ENCODE data around the gene NOSTRIN.

The NOSTRIN gene

DNA sequence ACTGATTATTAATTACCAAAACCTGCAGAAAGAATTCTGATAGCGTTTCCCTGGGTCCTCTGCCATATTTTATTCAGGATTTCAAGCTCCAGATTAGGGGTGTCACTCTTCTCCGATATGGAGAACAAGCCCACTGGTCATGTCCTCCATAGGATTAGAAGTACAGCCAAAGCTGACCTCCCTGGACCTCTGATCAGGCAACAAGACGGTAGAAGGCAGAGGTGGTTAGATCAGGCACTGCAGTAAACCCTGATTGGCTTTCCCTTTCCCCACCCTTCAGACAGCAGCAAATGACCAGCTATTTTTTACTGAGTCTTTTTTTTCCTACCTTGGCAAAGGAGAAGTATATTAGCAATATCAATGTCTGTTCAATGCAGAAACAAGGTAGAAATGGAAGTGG lies 50.0 kb downstream of the NOSTRIN start:
- H3K27ac ChIP-seq (ENCODE audit: low read depth, low read length), result no peak overlapping the region
- no peak overlapping the region for H3K14ac ChIP-seq (ENCODE audit: low read length)
- no peak overlapping the region for H3K9ac ChIP-seq (ENCODE audit: low read length)
- H3K36me3 ChIP-seq (ENCODE audit: control insufficient read depth in 1 of 2, insufficient read depth in 2 of 2, low read length in 2 of 2), result no peaks in the 10 kb centered on the region
- no peak overlapping the region for H2BK5ac ChIP-seq (ENCODE audit: low read depth, low read length, poor library complexity)
- H3K23ac ChIP-seq (ENCODE audit: low read length), result no peak overlapping the region
- no peak overlapping the region for H2BK120ac ChIP-seq (ENCODE audit: insufficient read depth, low read length, poor library complexity)
- peaks cover 1% of the 10 kb centered on the region for H3K79me2 ChIP-seq (ENCODE audit: control insufficient read depth, insufficient read depth, low read length, poor library complexity)
- H4K91ac ChIP-seq (ENCODE audit: low read depth, low read length), result no peak overlapping the region
- no peak overlapping the region for H2AFZ ChIP-seq (ENCODE audit: insufficient read depth, low read length, poor library complexity)
- no peak overlapping the region for H3K18ac ChIP-seq (ENCODE audit: low read length)
- H3K79me1 ChIP-seq (ENCODE audit: low read length), result no peaks in the 10 kb centered on the region
- no peak overlapping the region for H3K4ac ChIP-seq (ENCODE audit: low read depth, low read length)
- DNase-seq, result no peak
- no peaks in the 10 kb centered on the region for H3K27me3 ChIP-seq (ENCODE audit: insufficient read depth, low read length)
- H4K12ac ChIP-seq (ENCODE audit: low read depth, low read length), result no peak overlapping the region
- H3K4me3 ChIP-seq (ENCODE audit: low read depth, low read length), result no peak overlapping the region
- no CpG with 5 or more reads among the region's 3 CpGs for WGBS (ENCODE audit: extremely low coverage, insufficient coverage, insufficient read length)
- no peak overlapping the region for H2BK12ac ChIP-seq (ENCODE audit: low read length)
- no peak overlapping the region for H2AK5ac ChIP-seq (ENCODE audit: low read length)
- no peak overlapping the region for H3K4me2 ChIP-seq (ENCODE audit: low read length)
- no peaks in the 10 kb centered on the region for H3K9me3 ChIP-seq (ENCODE audit: insufficient read depth, low read depth, low read length)
- H3K4me1 ChIP-seq (ENCODE audit: control insufficient read depth in 1 of 2, insufficient read depth in 2 of 2, low read length in 2 of 2), result peaks cover 0 to 2% of the 10 kb centered on the region in 2 experiments
- H4K8ac ChIP-seq (ENCODE audit: low read depth, low read length), result no peak overlapping the region

DNA sequence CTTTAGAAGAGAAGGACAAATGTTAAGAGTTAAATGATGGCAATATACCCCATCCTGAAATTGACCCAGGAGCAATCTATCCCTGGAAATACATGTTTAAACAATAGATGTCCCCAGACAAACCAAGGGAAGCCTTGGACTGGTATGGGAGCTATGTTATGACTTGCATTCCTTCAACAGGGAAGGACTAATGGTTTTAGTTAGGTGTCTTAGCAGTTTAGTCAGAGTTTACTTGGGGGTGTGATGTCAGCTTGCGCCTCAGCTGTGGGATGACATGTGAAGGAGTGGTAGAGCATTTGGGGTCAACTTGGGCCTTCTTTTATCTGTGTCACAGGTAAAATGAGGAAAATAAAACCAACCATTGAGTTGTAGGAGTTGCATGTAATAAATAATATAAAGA lies 51.0 kb downstream of the NOSTRIN start:
- no CpG with 5 or more reads among the region's 1 CpG for WGBS (ENCODE audit: extremely low coverage, insufficient coverage, insufficient read length)
- no peaks in the 10 kb centered on the region for H3K9me3 ChIP-seq (ENCODE audit: insufficient read depth, low read depth, low read length)
- no peak overlapping the region for H3K23ac ChIP-seq (ENCODE audit: low read length)
- H3K79me2 ChIP-seq (ENCODE audit: control insufficient read depth, insufficient read depth, low read length, poor library complexity), result peaks cover 1% of the 10 kb centered on the region
- no peaks in the 10 kb centered on the region for H3K27me3 ChIP-seq (ENCODE audit: insufficient read depth, low read length)
- no peaks in the 10 kb centered on the region for H3K36me3 ChIP-seq (ENCODE audit: control insufficient read depth in 1 of 2, insufficient read depth in 2 of 2, low read length in 2 of 2)
- peaks cover 0 to 2% of the 10 kb centered on the region in 2 experiments for H3K4me1 ChIP-seq (ENCODE audit: control insufficient read depth in 1 of 2, insufficient read depth in 2 of 2, low read length in 2 of 2)
- H2BK120ac ChIP-seq (ENCODE audit: insufficient read depth, low read length, poor library complexity), result no peak overlapping the region
- H4K8ac ChIP-seq (ENCODE audit: low read depth, low read length), result no peak overlapping the region
- H3K18ac ChIP-seq (ENCODE audit: low read length), result no peak overlapping the region
- H2AFZ ChIP-seq (ENCODE audit: insufficient read depth, low read length, poor library complexity), result no peak overlapping the region
- no peak overlapping the region for H3K14ac ChIP-seq (ENCODE audit: low read length)
- DNase-seq, result peak; percentile 17 to 28
- no peak overlapping the region for H4K12ac ChIP-seq (ENCODE audit: low read depth, low read length)
- no peak overlapping the region for H3K4me3 ChIP-seq (ENCODE audit: low read depth, low read length)
- H3K79me1 ChIP-seq (ENCODE audit: low read length), result no peaks in the 10 kb centered on the region
- no peak overlapping the region for H4K91ac ChIP-seq (ENCODE audit: low read depth, low read length)
- H2AK5ac ChIP-seq (ENCODE audit: low read length), result no peak overlapping the region
- no peak overlapping the region for H3K9ac ChIP-seq (ENCODE audit: low read length)
- H3K27ac ChIP-seq (ENCODE audit: low read depth, low read length), result no peak overlapping the region
- H3K4me2 ChIP-seq (ENCODE audit: low read length), result no peak overlapping the region
- H2BK5ac ChIP-seq (ENCODE audit: low read depth, low read length, poor library complexity), result no peak overlapping the region
- no peak overlapping the region for H3K4ac ChIP-seq (ENCODE audit: low read depth, low read length)
- no peak overlapping the region for H2BK12ac ChIP-seq (ENCODE audit: low read length)

GRCh38 chr2:168854651-168855050 lies 52.2 kb downstream of the NOSTRIN start:
- no peak overlapping the region for H3K14ac ChIP-seq (ENCODE audit: low read length)
- H3K9ac ChIP-seq (ENCODE audit: low read length), result no peak overlapping the region
- H3K9me3 ChIP-seq (ENCODE audit: insufficient read depth, low read depth, low read length), result no peaks in the 10 kb centered on the region
- no peak overlapping the region for H3K4me2 ChIP-seq (ENCODE audit: low read length)
- H2BK5ac ChIP-seq (ENCODE audit: low read depth, low read length, poor library complexity), result no peak overlapping the region
- no peak overlapping the region for H2BK120ac ChIP-seq (ENCODE audit: insufficient read depth, low read length, poor library complexity)
- no peak overlapping the region for H4K8ac ChIP-seq (ENCODE audit: low read depth, low read length)
- peaks cover 0 to 2% of the 10 kb centered on the region in 2 experiments for H3K4me1 ChIP-seq (ENCODE audit: control insufficient read depth in 1 of 2, insufficient read depth in 2 of 2, low read length in 2 of 2)
- H2AK5ac ChIP-seq (ENCODE audit: low read length), result no peak overlapping the region
- WGBS (ENCODE audit: extremely low coverage, insufficient coverage, insufficient read length), result no CpG with 5 or more reads among the region's 5 CpGs
- no peak overlapping the region for H4K12ac ChIP-seq (ENCODE audit: low read depth, low read length)
- no peak overlapping the region for H3K4me3 ChIP-seq (ENCODE audit: low read depth, low read length)
- H3K18ac ChIP-seq (ENCODE audit: low read length), result no peak overlapping the region
- no peaks in the 10 kb centered on the region for H3K27me3 ChIP-seq (ENCODE audit: insufficient read depth, low read length)
- no peak overlapping the region for H3K23ac ChIP-seq (ENCODE audit: low read length)
- no peak overlapping the region for H3K27ac ChIP-seq (ENCODE audit: low read depth, low read length)
- peaks cover 1% of the 10 kb centered on the region for H3K79me2 ChIP-seq (ENCODE audit: control insufficient read depth, insufficient read depth, low read length, poor library complexity)
- H4K91ac ChIP-seq (ENCODE audit: low read depth, low read length), result no peak overlapping the region
- no peak overlapping the region for H2AFZ ChIP-seq (ENCODE audit: insufficient read depth, low read length, poor library complexity)
- H3K36me3 ChIP-seq (ENCODE audit: control insufficient read depth in 1 of 2, insufficient read depth in 2 of 2, low read length in 2 of 2), result no peaks in the 10 kb centered on the region
- no peak overlapping the region for H3K4ac ChIP-seq (ENCODE audit: low read depth, low read length)
- DNase-seq, result no peak
- H3K79me1 ChIP-seq (ENCODE audit: low read length), result no peaks in the 10 kb centered on the region
- no peak overlapping the region for H2BK12ac ChIP-seq (ENCODE audit: low read length)

- Histone ChIP-seq H3K79me1 (ENCODE audit: low read length) (no peaks in the 10 kb centered on the region), H4K8ac (ENCODE audit: low read depth, low read length) (no peak overlapping the region), H3K4me1 (ENCODE audit: control insufficient read depth in 1 of 2, insufficient read depth in 2 of 2, low read length in 2 of 2) (peaks cover 0 to 2% of the 10 kb centered on the region in 2 experiments), H3K18ac (ENCODE audit: low read length) (no peak overlapping the region), H2BK120ac (ENCODE audit: insufficient read depth, low read length, poor library complexity) (no peak overlapping the region), H3K79me2 (ENCODE audit: control insufficient read depth, insufficient read depth, low read length, poor library complexity) (peaks cover 1% of the 10 kb centered on the region), H3K9ac (ENCODE audit: low read length) (no peak overlapping the region), H3K27ac (ENCODE audit: low read depth, low read length) (no peak overlapping the region), H2BK12ac (ENCODE audit: low read length) (no peak overlapping the region), H2AFZ (ENCODE audit: insufficient read depth, low read length, poor library complexity) (no peak overlapping the region), H3K27me3 (ENCODE audit: insufficient read depth, low read length) (no peaks in the 10 kb centered on the region), H3K4ac (ENCODE audit: low read depth, low read length) (no peak overlapping the region), H3K4me2 (ENCODE audit: low read length) (no peak overlapping the region), H2AK5ac (ENCODE audit: low read length) (no peak overlapping the region), H2BK5ac (ENCODE audit: low read depth, low read length, poor library complexity) (no peak overlapping the region), H3K9me3 (ENCODE audit: insufficient read depth, low read depth, low read length) (no peaks in the 10 kb centered on the region), H4K91ac (ENCODE audit: low read depth, low read length) (no peak overlapping the region), H3K23ac (ENCODE audit: low read length) (no peak overlapping the region), H3K14ac (ENCODE audit: low read length) (no peak overlapping the region), H3K4me3 (ENCODE audit: low read depth, low read length) (no peak overlapping the region), H4K12ac (ENCODE audit: low read depth, low read length) (no peak overlapping the region), H3K36me3 (ENCODE audit: control insufficient read depth in 1 of 2, insufficient read depth in 2 of 2, low read length in 2 of 2) (no peaks in the 10 kb centered on the region)
- no CpG with 5 or more reads among the region's 3 CpGs for WGBS (ENCODE audit: extremely low coverage, insufficient coverage, insufficient read length)
- no peak for DNase-seq
Measured at GRCh38 chr2:168855601-168856000, 53.2 kb downstream of the NOSTRIN start.

All from trophoblast cell (in vitro differentiated cells and primary cell).